Suprapubic skin (tissue), 3 donors: ENCODE measurements around the gene TMUB1.

Source experiments
- CTCF ChIP-seq, 2 donors: fragments of 200-600 bp in 1 of 2; fragments of 450-650 bp in 1 of 2; sonication (generic) in 1 of 2; IDR thresholded peaks; one replicate each; pipeline ENCODE4 v1.5.1; 2016 to 2019; ENCODE audit warnings: antibody characterized with exemption in 2 of 2, mild to moderate bottlenecking in 1 of 2, moderate library complexity in 1 of 2
- POLR2A ChIP-seq, 2 donors: fragments of 450-650 bp; IDR thresholded peaks; one replicate each; pipeline ENCODE4 v1.6.1; 2017; ENCODE audit warnings: antibody characterized with exemption in 2 of 2, mild to moderate bottlenecking in 2 of 2, moderate library complexity in 2 of 2

GRCh38 chr7:151110941-151111645 is 27.8 kb upstream of the TMUB1 start:
- peak; percentile 81 to 87 for TF ChIP-seq CTCF (IDR thresholded peaks at IDR 0.05)
- TF ChIP-seq POLR2A (IDR thresholded peaks at IDR 0.05), result no peak
